NCI-H2196 (cell line): ENCODE data around the gene NPR2.

Experiments used
- DNase-seq: peaks from one replicate; lab custom pipeline; 2025; ENCODE audit not compliant: unreplicated experiment; lab: John Stamatoyannopoulos, UW

Gene NPR2

GRCh38 chr9:35852876-35853865 lies 61.8 kb downstream of the NPR2 start:
- no peak for DNase-seq

GRCh38 chr9:35854091-35854762 lies 62.8 kb downstream of the NPR2 start:
- no peak for DNase-seq

GRCh38 chr9:35856206-35856605 lies 64.8 kb downstream of the NPR2 start:
- no peak for DNase-seq

GRCh38 chr9:35856882-35857281 lies 65.5 kb downstream of the NPR2 start:
- DNase-seq = no peak

- no peak for DNase-seq
Measured at GRCh38 chr9:35858458-35858857, 67.1 kb downstream of the NPR2 start.
